Measurements from ENCODE around the gene HCN3. TPM values are rescaled to one million over a fixed set of nuclear protein-coding genes. Genes with fewer than 3 reads are reported as not detected.

HCN3 gene
- total RNA-seq, 4 donors from 2014 or later: 0.75 to 1.8 (median 1.1) TPM

GRCh38 chr1:155318082-155318481 lies 40.8 kb downstream of the HCN3 start:
- no peak for TF ChIP-seq CTCF (IDR thresholded peaks at IDR 0.05; ENCODE audit: low read depth)

GRCh38 chr1:155319536-155319935 lies 42.3 kb downstream of the HCN3 start:
- TF ChIP-seq CTCF (IDR thresholded peaks at IDR 0.05; ENCODE audit: low read depth): no peak

- no peak for TF ChIP-seq CTCF (IDR thresholded peaks at IDR 0.05; ENCODE audit: low read depth)
These were observed 43.0 kb downstream of the HCN3 start for GRCh38 chr1:155320252-155320651.

GRCh38 chr1:155320661-155321617 lies 43.7 kb downstream of the HCN3 start, which contains the start of gene RUSC1:
RUSC1 (plus strand) TSS chr1:155320894; CDS start chr1:155321774, 880 bp downstream.
- TF ChIP-seq CTCF (IDR thresholded peaks at IDR 0.05; ENCODE audit: low read depth): no peak

GRCh38 chr1:155321639-155322503 lies 44.6 kb downstream of the HCN3 start:
- no peak for TF ChIP-seq CTCF (IDR thresholded peaks at IDR 0.05; ENCODE audit: low read depth)

- no peak for TF ChIP-seq CTCF (IDR thresholded peaks at IDR 0.05; ENCODE audit: low read depth)
These were observed 45.3 kb downstream of the HCN3 start for GRCh38 chr1:155322571-155322952.

Measured in subcutaneous adipose tissue (tissue), 4 donors.